ENCODE data around the gene FKBP2. TPM values are rescaled to one million over a fixed set of nuclear protein-coding genes. Genes with fewer than 3 reads are reported as not detected.

The FKBP2 gene
- total RNA-seq, 4 donors from 2014 or later: 47.7 to 70.3 (median 56.4) TPM

DNA sequence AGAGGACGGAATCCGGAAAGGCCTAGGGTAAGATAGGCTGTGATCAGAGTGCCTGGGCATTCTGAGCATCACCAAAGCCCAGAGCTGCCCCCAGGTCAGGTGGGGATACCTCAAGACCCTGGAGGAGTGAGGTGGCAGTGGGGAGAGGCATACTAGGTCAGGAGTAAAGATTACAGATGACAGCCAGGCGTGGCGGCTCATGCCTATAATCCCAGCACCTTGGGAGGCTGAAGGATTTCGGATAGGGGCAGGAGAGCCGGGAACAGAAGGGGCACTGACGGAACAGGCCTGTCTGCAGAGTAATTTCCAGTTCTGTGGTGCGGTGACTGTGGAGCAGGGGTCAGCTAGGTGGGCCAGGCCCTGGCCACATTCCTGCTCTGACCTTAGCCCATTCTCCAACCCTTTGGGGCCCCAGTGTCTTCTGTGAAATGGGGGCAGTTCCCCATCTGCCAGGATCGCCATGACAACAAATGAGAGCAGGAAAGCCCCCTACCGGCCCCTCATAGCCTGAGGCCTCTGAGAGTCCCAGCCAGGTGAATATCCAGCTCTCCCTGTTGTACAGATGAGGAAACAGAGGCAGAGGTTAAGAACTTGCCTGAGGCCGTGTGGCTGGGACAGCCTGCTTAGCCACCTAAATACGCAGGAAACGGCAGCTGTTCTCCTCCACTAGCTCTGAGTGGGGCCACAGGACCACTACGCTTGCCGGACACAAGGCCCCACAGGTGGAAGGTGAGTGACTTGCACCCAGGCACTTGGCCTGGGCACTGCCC, 34.3 kb downstream of the FKBP2 start:
- WGBS, 2 donors: 82 to 85% methylated on average over 12 to 15 of the region's 15 CpGs
- intact Hi-C loops (cut with DNase I; ENCODE audit: low total_unique reads): no loop called here
- no peak overlapping the region for H3K4me3 ChIP-seq (ENCODE audit: low read depth, poor library complexity, severe bottlenecking)
- DNase-seq (ENCODE audit: low spot score in 2 of 2): no peak
- TF ChIP-seq CTCF (IDR thresholded peaks at IDR 0.05): no peak
- no peak for TF ChIP-seq POLR2A (IDR thresholded peaks at IDR 0.05)

DNA sequence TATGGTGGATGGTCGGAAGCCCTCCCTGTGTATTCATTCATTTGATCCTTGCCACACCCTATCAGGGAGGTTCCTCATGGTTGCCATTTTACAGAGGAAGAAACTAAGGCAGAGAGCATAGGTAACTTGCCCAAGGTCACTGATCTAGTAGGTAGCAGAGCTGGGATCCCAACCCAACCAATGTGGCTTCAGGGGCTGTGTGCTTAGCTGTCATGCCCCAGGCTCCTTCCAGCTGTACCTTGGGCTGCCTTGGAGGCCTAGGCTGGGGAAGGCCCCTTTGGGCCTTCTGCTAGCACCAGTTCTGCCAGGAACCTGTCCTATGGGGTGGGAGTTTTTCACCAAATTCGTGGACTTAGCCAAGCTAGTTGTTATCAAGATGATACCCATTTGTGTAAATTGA, 34.9 kb downstream of the FKBP2 start:
- DNase-seq (ENCODE audit: low spot score in 2 of 2): no peak
- 80 to 86% methylated on average over 2 of the region's 2 CpGs for WGBS, 2 donors
- TF ChIP-seq CTCF (IDR thresholded peaks at IDR 0.05): no peak
- no peak for TF ChIP-seq POLR2A (IDR thresholded peaks at IDR 0.05)
- no peak overlapping the region for H3K4me3 ChIP-seq (ENCODE audit: low read depth, poor library complexity, severe bottlenecking)
- intact Hi-C loops (cut with DNase I; ENCODE audit: low total_unique reads): no loop called here

- DNase-seq (ENCODE audit: low spot score in 2 of 2): no peak
- 41 to 46% methylated on average over 17 of the region's 17 CpGs for WGBS, 2 donors
- intact Hi-C loops (cut with DNase I; ENCODE audit: low total_unique reads): no loop called here
Measured at GRCh38 chr11:64276653-64277431, 35.9 kb downstream of the FKBP2 start.

DNA sequence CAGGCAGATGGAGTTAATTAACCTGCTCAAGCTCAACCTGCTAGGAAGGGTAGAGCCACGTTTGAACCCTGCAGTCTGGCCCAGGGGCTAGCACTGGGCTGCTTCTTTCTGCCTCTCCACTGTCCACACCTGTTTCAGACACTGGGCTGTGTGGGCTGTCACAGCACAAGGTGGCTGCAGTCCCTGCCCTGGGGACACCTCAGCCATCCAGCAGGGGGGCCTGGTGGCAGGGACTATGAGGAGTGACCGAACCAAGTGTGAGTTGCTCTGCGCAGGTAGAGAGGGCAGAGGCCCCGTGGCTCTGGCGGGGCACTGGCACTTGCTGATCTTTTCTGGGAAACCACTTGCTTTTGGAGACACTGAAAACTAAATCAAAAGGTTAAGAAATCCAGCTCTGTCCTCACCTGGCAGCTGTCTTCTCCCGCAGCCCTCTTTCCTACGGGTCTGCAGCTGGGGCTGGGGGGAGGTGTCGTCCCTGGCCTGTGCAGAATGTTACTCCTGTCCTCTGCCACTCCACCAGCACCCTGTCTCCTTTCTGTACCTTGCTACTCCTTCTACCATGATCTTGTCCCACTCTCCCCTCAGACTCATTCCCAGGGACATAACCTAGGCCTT, 37.8 kb downstream of the FKBP2 start:
- H3K4me3 ChIP-seq (ENCODE audit: low read depth, poor library complexity, severe bottlenecking): no peak overlapping the region
- DNase-seq (ENCODE audit: low spot score in 2 of 2): no peak
- TF ChIP-seq CTCF (IDR thresholded peaks at IDR 0.05) (no peak), POLR2A (IDR thresholded peaks at IDR 0.05) (no peak)
- WGBS, 2 donors: 83 to 85% methylated on average over 8 of the region's 8 CpGs
- intact Hi-C loops (cut with DNase I; ENCODE audit: low total_unique reads): no loop called here

More at GRCh38 chr11:64276653-64277431, 35.9 kb downstream of the FKBP2 start:
- H3K4me3 ChIP-seq (ENCODE audit: low read depth, poor library complexity, severe bottlenecking): no peak overlapping the region
- no peak for TF ChIP-seq CTCF (IDR thresholded peaks at IDR 0.05)
- TF ChIP-seq POLR2A (IDR thresholded peaks at IDR 0.05): no peak

GRCh38 chr11:64281957-64282770, 41.3 kb downstream of the FKBP2 start:
- 92 to 93% methylated on average over 22 of the region's 22 CpGs for WGBS, 2 donors
- no peak overlapping the region for H3K4me3 ChIP-seq (ENCODE audit: low read depth, poor library complexity, severe bottlenecking)
- intact Hi-C loops (cut with DNase I; ENCODE audit: low total_unique reads): no loop called here
- DNase-seq (ENCODE audit: low spot score in 2 of 2): no peak
- no peak for TF ChIP-seq POLR2A (IDR thresholded peaks at IDR 0.05)
- no peak for TF ChIP-seq CTCF (IDR thresholded peaks at IDR 0.05)
